HCT116 (cell line): ENCODE measurements around the gene DDX50.

ENCODE experiments used
- CTCF ChIP-seq, 3 experiments: fragments of 200-600 bp in 1 of 3; sonication (generic) in 1 of 3; IDR thresholded peaks in 2 of 3; conservative IDR thresholded peaks in 1 of 3; 2 replicates each; pipeline ENCODE4 v1.5.1; 2012 to 2017; ENCODE audit warnings: low read depth in 2 of 3, low read length in 2 of 3, antibody characterized with exemption in 1 of 3, borderline replicate concordance in 1 of 3, control low read depth in 1 of 3, mild to moderate bottlenecking in 1 of 3, mixed read lengths in 1 of 3, mixed run types in 1 of 3, moderate library complexity in 1 of 3; ENCODE audit not compliant: insufficient read depth in 1 of 3
- EGR1 ChIP-seq: IDR thresholded peaks from 2 replicates; pipeline ENCODE4 v1.6.1; 2012; ENCODE audit warnings: low read depth
- EZH2 ChIP-seq: fragments of 200-600 bp; sonication (generic); IDR thresholded peaks from 2 replicates; pipeline ENCODE4 v1.6.1; 2017; ENCODE audit warnings: antibody characterized with exemption, mixed run types
- EZH2phosphoT487 ChIP-seq: fragments of 200-600 bp; IDR thresholded peaks from 2 replicates; pipeline ENCODE4 v1.6.1; 2018; ENCODE audit warnings: antibody characterized with exemption, borderline replicate concordance
- FOSL1 ChIP-seq: IDR thresholded peaks from 2 replicates; pipeline ENCODE4 v1.6.1; 2012; ENCODE audit warnings: low read depth
- POLR2A ChIP-seq: IDR thresholded peaks from 2 replicates; pipeline ENCODE4 v1.7.0; 2011; ENCODE audit warnings: borderline replicate concordance; ENCODE audit not compliant: insufficient read depth, insufficient read length; ENCODE audit errors: extremely low read depth
- POLR2AphosphoS5 ChIP-seq: IDR thresholded peaks from 2 replicates; pipeline ENCODE4 v1.6.1; 2011; ENCODE audit warnings: mild to moderate bottlenecking, low read depth, low read length, moderate library complexity
- RAD21 ChIP-seq: IDR thresholded peaks from 2 replicates; pipeline ENCODE4 v1.6.1; 2012; ENCODE audit warnings: low read depth, mild to moderate bottlenecking
- REST ChIP-seq: IDR thresholded peaks from 2 replicates; pipeline ENCODE4 v1.6.1; 2012; ENCODE audit warnings: low read depth
- SIN3A ChIP-seq: IDR thresholded peaks from 2 replicates; pipeline ENCODE4 v1.6.1; 2012; ENCODE audit warnings: low read depth
- SP1 ChIP-seq: IDR thresholded peaks from 2 replicates; pipeline ENCODE4 v1.6.1; 2012; ENCODE audit warnings: low read depth
- SRF ChIP-seq: IDR thresholded peaks from 2 replicates; pipeline ENCODE4 v1.6.1; 2012; ENCODE audit warnings: low read depth
- YY1 ChIP-seq: IDR thresholded peaks from 2 replicates; pipeline ENCODE4 v1.6.1; 2011; ENCODE audit warnings: low read length, low read depth, moderate library complexity, mild to moderate bottlenecking; ENCODE audit not compliant: insufficient replicate concordance; ENCODE audit errors: extremely low read depth

GRCh38 chr10:68870061-68870460 is 31.1 kb upstream of the DDX50 start:
- TF ChIP-seq CTCF (IDR thresholded peaks at IDR 0.05 in 2 of 3, conservative IDR thresholded peaks at IDR 0.05 in 1 of 3; ENCODE audit: borderline replicate concordance in 1 of 3, insufficient read depth in 1 of 3, low read depth in 2 of 3, low read length in 2 of 3) (no peak), POLR2A (no peak), SRF (no peak), YY1 (no peak), SIN3A (no peak), EZH2 (no peak), EZH2phosphoT487 (no peak), EGR1 (no peak), SP1 (no peak), FOSL1 (no peak), POLR2AphosphoS5 (no peak), REST (no peak), RAD21 (no peak)
